Measurements from ENCODE around the gene FAM168A.

The FAM168A gene

DNA sequence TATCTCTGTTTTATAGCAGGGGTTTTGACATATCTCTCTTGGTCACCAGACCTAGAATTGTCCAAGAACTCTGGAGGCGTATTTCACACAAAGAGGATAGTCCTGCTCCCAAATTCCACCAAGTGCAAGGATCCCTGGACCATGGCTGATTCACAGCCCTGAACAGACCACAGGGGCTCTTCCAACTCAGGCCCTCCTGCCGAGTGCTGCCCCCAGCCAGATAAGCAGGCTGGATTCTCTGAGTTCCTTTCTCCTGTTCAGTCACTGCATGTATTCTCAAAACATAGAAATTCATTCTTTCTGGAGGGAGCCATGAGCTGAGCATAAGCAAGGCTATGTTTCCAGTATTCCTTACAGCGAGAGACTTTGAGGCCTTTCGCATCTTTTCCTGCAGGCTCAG, 35.1 kb upstream of the FAM168A start:
- no peaks in the 10 kb centered on the region for H3K4me1 ChIP-seq (ENCODE audit: control insufficient read depth, low read length)

GRCh38 chr11:73629907-73630306, 32.0 kb upstream of the FAM168A start:
- Histone ChIP-seq H3K4me2 (ENCODE audit: low read length) (no peak overlapping the region), H3K27ac (ENCODE audit: low read depth, low read length) (no peak overlapping the region), H3K79me2 (ENCODE audit: control insufficient read depth, low read length) (no peaks in the 10 kb centered on the region), H3K36me3 (ENCODE audit: control insufficient read depth, low read length) (no peaks in the 10 kb centered on the region), H3K9me3 (ENCODE audit: control insufficient read depth, insufficient read depth, low read length) (no peaks in the 10 kb centered on the region), H3K4me3 (ENCODE audit: low read length) (no peak overlapping the region), H4K20me1 (ENCODE audit: control insufficient read depth, insufficient read depth, low read depth, low read length) (no peaks in the 10 kb centered on the region), H3F3A (ENCODE audit: control insufficient read depth, insufficient read depth) (no peaks in the 10 kb centered on the region), H3K9me2 (replicated peaks; ENCODE audit: control insufficient read depth, low read length) (no peaks in the 10 kb centered on the region), H3K4me1 (ENCODE audit: control insufficient read depth, low read length) (peaks cover 4% of the 10 kb centered on the region), H3K27me3 (ENCODE audit: control insufficient read depth, low read length) (peaks cover 6% of the 10 kb centered on the region)
- TF ChIP-seq, protein P1, sequence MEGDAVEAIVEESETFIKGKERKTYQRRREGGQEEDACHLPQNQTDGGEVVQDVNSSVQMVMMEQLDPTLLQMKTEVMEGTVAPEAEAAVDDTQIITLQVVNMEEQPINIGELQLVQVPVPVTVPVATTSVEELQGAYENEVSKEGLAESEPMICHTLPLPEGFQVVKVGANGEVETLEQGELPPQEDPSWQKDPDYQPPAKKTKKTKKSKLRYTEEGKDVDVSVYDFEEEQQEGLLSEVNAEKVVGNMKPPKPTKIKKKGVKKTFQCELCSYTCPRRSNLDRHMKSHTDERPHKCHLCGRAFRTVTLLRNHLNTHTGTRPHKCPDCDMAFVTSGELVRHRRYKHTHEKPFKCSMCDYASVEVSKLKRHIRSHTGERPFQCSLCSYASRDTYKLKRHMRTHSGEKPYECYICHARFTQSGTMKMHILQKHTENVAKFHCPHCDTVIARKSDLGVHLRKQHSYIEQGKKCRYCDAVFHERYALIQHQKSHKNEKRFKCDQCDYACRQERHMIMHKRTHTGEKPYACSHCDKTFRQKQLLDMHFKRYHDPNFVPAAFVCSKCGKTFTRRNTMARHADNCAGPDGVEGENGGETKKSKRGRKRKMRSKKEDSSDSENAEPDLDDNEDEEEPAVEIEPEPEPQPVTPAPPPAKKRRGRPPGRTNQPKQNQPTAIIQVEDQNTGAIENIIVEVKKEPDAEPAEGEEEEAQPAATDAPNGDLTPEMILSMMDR (IDR thresholded peaks at IDR 0.05; ENCODE audit: low read depth, low read length, poor library complexity, severe bottlenecking) = no peak
- TF ChIP-seq EZH2phosphoT487 (IDR thresholded peaks at IDR 0.05; ENCODE audit: borderline replicate concordance, low read length) = no peak

More for the DNA sequence above, 35.1 kb upstream of the FAM168A start:
- Histone ChIP-seq H3K79me2 (ENCODE audit: control insufficient read depth, low read length) (no peaks in the 10 kb centered on the region), H3K9me3 (ENCODE audit: control insufficient read depth, insufficient read depth, low read length) (no peaks in the 10 kb centered on the region), H3K36me3 (ENCODE audit: control insufficient read depth, low read length) (no peaks in the 10 kb centered on the region), H3F3A (ENCODE audit: control insufficient read depth, insufficient read depth) (no peaks in the 10 kb centered on the region), H3K4me3 (ENCODE audit: low read length) (no peak overlapping the region), H3K9me2 (replicated peaks; ENCODE audit: control insufficient read depth, low read length) (no peaks in the 10 kb centered on the region), H3K4me2 (ENCODE audit: low read length) (no peak overlapping the region), H3K27me3 (ENCODE audit: control insufficient read depth, low read length) (no peaks in the 10 kb centered on the region; the same call in 1 of the 2 replicates), H4K20me1 (ENCODE audit: control insufficient read depth, insufficient read depth, low read depth, low read length) (no peaks in the 10 kb centered on the region), H3K27ac (ENCODE audit: low read depth, low read length) (no peak overlapping the region)
- no peak for TF ChIP-seq EZH2phosphoT487 (IDR thresholded peaks at IDR 0.05; ENCODE audit: borderline replicate concordance, low read length)
- TF ChIP-seq, protein P1 (IDR thresholded peaks at IDR 0.05; ENCODE audit: low read depth, low read length, poor library complexity, severe bottlenecking) = no peak

- Histone ChIP-seq H3K27ac (ENCODE audit: low read depth, low read length) (no peak overlapping the region), H3K4me3 (ENCODE audit: low read length) (no peak overlapping the region), H3K27me3 (ENCODE audit: control insufficient read depth, low read length) (peaks cover 19% of the 10 kb centered on the region)
Measured at GRCh38 chr11:73625696-73626318, 27.9 kb upstream of the FAM168A start.

More at GRCh38 chr11:73625696-73626318, 27.9 kb upstream of the FAM168A start:
- TF ChIP-seq EZH2phosphoT487 (IDR thresholded peaks at IDR 0.05; ENCODE audit: borderline replicate concordance, low read length) = no peak
- TF ChIP-seq, protein P1 (IDR thresholded peaks at IDR 0.05; ENCODE audit: low read depth, low read length, poor library complexity, severe bottlenecking) = peak; percentile 79
- Histone ChIP-seq H3K4me1 (ENCODE audit: control insufficient read depth, low read length) (peaks cover 21% of the 10 kb centered on the region), H3K36me3 (ENCODE audit: control insufficient read depth, low read length) (no peaks in the 10 kb centered on the region), H3F3A (ENCODE audit: control insufficient read depth, insufficient read depth) (no peaks in the 10 kb centered on the region), H3K79me2 (ENCODE audit: control insufficient read depth, low read length) (no peaks in the 10 kb centered on the region), H3K4me2 (ENCODE audit: low read length) (peak overlapping the region; percentile 55), H3K9me2 (replicated peaks; ENCODE audit: control insufficient read depth, low read length) (no peaks in the 10 kb centered on the region), H4K20me1 (ENCODE audit: control insufficient read depth, insufficient read depth, low read depth, low read length) (no peaks in the 10 kb centered on the region), H3K9me3 (ENCODE audit: control insufficient read depth, insufficient read depth, low read length) (no peaks in the 10 kb centered on the region)

All from DOHH2 (cell line).